HTERT RPE-1 (cell line): ENCODE measurements around the gene CHCHD10.
"Not testable (repeated sequence)": the region's sequence is repeated elsewhere in the genome, so short reads cannot be mapped to it uniquely, and the experiment has no call there.

Source experiments
- in situ Hi-C: fragments of 300-500 bp; cut with MboI; formaldehyde crosslinking; loops from 4 replicates; pipeline ENCODE4 v1.14.3; 2020; ENCODE audit warnings: low sequenced_read_pairs

Gene CHCHD10

DNA sequence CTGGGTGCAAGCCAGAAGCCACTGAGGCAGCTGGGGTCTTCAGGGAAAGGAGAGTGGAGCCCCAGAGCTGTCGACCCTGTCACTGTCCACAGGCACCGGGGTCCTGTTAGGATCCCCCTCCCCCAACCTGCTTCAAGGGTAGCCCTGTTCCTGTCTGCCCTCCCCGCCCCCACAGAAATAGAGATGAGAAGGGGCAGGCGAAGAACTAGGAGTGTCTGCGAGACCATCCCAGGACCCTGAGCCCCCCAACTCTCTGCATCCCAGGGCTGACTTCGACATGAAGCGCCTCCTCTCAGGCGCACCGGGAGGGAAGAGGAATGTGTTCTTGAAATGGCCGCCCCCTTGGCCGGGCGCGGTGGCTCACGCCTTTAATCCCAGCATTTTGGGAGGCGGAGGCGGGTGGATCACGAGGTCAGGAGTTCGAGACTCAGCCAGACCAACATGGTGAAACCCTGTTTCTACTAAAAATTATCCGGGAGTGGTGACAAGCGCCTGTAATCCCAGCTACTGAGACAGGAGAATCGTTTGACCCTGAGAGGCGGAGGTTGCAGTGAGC is 16.3 kb downstream of the CHCHD10 start:
- in situ Hi-C loops: no loop called here

DNA sequence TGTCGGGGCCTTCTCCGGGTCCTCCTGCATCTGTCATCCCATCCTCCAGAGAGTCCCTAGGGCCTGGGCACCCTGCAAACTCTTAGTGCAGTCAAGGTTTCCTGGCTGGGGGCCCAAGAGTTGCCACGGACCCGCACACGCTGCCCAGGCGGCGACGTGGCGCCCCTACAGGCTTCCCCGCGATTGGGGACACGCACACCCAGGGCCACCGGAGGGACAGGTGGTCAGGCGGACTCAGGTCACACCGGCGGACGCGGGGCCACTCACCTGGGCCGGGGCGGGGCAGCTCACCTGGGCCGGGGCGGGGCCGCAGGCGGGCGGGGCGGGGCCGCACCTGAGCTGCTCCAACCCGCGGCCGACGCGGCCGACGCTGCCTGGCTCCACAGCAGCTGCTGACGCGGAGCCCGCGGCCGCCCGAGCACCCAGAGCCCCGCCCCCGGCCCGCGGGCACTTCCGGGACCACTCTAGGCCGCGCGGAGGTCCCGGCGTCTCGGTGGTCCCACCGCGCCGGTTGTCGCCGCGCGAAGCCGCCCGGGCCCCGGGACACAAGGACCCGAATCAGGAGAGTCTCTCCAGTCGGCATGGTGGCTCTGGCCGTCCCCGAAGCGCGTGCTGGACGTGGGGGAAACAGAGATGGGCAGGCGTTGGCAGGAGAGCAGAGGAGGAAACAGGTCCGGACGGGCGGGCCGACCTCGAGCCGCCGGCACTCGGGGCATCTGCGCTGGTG is 16.9 kb downstream of the CHCHD10 start, which contains the start of gene ZNF70:
Gene ZNF70, minus strand, starts transcription at position 399 of the 727 bp plus-strand sequence. CDS start 5,972 bp downstream, outside the sequence.
- in situ Hi-C loops: no loop called here

DNA sequence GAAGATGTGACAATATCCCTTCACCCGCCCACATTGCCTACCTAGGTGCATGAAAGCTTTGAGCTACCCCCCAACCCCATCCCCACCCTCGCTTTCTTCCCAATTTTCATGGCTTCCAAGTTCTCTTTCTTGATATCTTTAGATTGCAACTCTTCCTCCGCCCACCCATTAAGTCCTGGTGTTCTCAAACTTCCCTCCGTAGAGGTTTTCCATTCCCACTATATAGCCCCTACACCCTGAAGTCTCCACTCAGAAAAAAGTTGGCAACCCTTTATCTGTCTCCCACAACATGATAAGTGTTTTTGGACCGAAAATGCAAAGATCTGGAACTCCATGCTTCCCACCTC is 17.4 kb downstream of the CHCHD10 start:
- in situ Hi-C loops: no loop called here

DNA sequence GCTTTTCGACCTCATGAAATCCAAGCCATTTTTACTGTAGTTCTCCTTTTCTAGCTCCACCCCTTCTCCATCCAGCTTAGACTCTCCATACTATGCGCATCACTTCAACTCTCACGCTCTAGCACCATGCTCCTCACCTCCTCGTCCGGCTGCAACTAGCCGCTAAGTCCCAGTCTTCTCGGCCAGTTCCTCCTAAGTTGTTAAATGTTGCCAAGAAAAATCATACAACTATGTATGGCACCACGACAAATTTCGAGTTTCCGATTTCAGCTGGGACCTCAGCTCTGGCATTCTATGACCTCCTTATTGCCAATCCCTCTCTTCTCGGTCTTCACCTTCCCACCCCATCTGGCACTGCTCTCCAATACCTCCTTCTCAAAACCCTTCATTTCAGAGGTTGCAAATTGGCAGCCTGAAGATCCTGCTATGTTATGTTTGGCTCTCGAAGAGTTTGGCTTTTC is 17.9 kb downstream of the CHCHD10 start:
- in situ Hi-C loops: no loop called here

DNA sequence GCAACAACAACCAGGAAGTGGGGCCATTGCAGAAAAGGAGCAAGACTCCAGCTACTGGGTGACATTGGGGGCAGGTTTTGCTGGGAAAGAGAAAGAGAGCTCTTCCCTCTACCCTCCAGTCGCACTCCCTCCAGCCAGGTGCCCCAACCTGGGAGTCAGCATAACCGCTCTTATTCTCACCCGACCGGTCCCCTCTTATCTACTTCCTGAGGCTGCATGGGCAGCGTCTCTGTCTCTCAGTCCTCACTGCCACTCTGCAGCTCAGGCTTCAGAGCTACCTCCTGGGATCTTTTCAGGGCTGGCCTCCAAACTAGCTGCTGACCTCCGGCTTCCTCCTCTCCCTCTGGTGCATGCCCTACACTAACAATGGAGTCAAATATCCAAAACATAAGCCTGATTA is 22.0 kb downstream of the CHCHD10 start:
- in situ Hi-C loops: no loop called here

DNA sequence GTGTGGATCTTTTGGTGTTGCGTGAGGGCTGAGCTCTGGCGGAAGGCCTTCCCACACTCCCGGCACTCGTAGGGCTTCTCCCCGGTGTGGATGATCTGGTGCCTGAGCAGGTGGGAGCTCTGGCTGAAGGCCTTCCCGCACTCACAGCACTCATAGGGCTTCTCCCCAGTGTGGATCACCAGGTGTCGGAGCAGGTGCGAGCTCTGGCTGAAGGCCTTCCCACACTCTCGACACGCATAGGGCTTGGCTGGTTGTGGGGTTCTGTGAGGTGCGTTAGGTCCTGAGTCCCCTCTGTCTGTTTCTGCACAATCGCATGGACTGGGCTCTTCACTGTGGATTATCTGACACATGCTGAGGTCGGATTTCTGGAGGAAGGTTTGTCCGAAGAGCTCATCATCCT is 23.3 kb downstream of the CHCHD10 start:
- in situ Hi-C loops: no loop called here

DNA sequence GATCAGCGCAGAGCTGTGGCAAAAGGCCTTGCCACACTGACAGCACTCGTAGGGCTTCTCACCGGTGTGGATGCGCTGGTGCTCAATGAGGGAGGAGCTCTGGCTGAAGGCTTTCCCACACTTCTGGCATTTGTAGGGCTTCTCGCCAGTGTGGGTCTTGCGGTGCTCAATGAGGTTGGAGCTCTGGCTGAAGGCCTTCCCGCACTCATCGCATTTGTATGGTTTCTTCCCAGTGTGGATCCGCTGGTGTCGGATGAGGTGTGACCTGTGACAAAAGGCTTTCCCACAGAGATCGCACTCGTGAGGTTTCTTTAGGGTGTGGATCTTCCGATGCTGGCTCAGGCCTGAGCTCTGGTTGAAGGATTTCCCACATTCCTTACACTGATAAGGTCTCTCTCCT is 23.8 kb downstream of the CHCHD10 start:
- in situ Hi-C loops: no loop called here

DNA sequence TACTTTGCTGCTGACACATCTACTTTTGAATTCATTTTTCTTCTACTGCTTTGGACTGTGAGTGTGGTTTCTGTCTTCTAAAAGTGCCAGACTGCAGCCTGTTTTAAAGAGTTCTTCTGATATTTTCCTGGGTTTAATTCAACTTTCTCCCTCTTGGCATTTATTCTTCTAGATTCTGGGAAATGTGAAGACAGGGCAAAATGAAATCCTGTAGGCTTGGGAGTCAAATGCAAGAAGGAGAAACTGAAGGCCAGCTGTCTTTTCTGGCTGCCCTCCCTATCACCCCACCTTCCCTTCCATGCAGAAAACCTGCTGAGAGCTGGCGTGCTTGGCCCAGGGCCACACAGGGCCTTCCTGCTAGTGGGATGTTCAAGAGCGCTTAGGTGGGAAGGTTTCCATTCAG is 24.5 kb downstream of the CHCHD10 start:
- in situ Hi-C loops: no loop called here

DNA sequence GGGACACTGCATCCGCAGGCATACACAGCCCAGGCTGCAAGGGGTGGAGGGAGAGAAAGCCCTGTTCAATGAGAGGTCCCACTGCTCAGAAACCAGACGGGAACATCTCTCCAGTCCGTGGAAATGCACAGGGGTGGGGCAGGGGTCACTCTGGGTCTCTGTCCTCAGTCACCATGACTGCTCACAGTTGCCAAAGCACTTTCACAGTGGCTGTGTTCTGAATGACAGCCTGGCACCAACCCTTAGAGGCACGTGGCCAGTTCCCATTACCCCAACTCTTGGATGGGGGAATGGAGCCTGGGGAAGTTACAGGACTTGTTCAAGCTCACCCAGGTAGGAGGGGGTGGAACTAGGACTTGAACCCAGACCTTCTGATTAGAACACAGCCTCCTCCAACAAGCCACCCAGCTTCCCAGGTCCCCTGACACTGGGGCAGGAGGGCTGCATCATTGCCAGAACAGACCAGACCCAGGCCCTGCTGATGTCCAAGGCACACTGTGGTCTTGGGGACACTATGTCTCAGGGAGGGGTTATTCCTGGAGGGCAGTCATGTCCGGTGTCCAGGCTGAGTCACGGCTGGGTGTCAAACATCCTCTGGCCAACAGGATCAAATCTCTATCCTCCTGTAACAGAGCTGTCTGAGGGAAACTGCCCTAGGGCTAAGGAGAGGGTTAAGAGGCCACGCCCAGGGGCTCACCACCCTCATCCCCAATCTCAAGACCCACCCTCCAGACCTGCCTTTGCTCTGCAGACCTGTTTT is 25.1 kb downstream of the CHCHD10 start:
- in situ Hi-C loops: no loop called here

DNA sequence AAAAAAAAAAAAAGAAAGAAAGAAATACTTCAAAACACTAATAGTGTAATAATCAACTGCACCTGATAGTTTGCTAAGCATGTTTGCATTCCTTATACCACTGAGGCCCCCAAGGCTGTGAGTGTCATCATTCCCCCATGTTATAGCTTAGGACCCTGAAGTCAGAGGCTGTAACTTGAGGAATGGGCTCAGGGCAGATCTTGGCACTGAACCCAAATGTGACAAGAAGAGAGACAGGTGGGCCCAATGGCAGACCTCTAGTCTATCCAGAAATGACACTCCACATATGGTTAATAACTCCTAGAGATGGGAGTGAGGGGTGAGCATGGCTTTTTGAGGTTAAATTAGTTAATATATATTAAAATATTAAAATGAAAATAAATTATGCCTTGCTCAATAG is 30.1 kb downstream of the CHCHD10 start:
- in situ Hi-C loops: no loop called here

DNA sequence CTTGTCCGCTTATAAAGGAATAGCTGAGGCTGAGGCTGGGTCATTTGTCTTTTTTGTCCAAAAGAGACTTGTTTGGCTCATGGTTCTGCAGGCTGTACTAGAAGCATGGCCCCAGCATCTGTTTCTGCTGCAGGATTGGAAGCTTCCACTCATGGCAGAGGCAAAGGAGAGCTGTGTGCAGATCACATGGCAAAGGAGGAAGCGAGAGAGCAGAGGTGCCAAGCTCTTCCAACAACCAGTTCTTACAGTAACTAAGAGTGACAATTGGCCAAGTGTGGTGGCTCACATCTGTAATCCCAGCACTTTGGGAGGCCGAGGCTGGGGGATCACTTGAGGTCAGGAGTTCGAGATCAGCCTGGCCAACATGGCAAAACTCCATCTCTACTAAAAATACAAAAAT is 39.7 kb downstream of the CHCHD10 start:
- in situ Hi-C loops: not testable (repeated sequence)

DNA sequence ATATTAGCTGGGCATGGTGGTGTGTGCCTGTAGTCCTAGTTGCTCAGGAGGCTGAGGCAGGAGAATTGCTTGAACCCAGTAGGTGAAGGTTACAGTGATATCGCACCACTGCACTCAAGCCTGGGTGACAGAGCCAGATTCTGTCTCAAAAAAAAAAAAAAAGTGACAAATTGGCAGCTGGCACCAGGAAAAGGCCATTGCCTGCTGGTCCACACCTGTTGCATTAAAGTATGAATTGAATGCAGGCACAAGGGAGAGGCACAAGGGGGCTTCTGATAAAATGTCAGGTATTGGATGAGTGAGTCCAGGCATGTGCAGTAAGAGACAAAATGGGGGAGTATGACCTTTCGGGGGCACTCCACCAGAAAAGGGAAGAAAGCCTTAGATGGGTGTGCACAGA is 45.0 kb downstream of the CHCHD10 start:
- in situ Hi-C loops: no loop called here

DNA sequence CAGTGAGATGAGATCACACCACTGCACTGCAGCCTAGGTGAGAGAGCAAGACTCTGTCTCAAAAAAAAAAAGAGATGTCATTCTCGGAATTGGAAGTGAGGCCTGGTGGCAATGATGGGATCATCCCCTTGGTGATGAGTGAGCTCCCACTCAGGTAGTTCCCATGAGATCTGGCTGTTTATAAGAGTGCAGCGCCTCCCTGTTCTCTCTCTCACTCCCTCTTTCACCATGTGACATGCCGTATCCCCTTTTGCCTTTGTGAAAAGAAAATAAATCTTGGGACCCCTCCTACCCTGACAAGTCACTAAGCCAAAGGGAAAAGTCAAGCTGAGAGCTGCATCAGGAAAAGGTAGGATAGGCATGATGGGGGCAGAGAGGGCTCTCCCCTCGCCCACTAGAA is 45.6 kb downstream of the CHCHD10 start:
- in situ Hi-C loops: no loop called here

DNA sequence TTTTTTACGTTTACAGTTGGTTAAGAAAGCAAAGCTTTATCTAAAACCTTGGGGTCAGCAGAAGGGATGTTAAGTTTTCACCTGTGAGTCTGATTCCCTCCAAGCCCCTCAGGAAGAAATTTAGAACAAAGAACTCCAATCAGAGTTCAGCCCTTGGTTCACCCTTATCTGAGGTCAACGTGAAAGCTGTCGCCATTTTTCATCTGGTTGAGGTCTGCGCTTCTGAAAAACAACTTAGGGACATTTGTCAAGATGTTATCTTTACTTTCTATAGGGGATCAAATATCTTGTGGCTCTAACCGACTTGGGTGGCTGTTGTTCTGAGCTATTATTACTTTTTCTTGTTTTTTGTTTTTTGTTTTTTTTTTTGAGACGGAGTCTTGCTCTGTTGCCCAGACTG is 46.9 kb downstream of the CHCHD10 start:
- in situ Hi-C loops: no loop called here

DNA sequence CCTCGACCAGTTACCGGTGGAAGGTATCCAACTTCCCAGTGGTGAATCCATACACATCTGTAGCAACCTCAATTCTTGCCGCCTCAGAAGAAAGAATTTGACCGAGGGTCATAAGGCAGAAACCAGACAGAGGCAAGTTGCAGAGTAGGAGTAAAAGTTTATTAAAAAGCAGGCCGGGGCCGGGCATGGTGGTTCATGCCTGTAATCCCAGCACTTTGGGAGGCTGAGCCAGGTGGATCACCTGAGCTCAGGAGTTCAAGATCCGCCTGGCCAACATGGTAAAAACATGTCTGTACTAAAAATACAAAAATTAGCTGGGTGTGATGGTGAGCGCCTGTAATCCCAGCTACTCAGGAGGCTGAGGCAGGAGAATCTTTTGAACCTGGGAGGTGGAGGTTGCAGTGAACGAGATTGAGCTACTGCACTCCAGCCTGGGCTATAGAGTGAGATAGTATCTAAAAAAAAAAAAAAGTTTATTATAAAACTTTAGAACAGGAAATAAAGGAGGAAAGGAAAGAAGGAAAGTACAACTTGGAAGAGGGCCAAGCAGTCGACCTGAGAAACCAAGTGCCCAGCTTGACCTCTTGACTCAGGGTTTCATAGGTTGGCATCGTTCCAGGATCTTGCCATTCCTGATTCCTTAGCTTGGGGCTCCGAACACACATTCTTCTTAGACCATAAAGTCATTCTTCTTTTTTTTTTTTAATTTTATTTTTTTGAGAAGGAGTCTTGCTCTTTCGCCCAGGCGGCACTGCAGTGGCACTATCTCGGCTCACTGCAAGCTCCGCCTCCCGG is 49.2 kb downstream of the CHCHD10 start:
- in situ Hi-C loops: no loop called here

DNA sequence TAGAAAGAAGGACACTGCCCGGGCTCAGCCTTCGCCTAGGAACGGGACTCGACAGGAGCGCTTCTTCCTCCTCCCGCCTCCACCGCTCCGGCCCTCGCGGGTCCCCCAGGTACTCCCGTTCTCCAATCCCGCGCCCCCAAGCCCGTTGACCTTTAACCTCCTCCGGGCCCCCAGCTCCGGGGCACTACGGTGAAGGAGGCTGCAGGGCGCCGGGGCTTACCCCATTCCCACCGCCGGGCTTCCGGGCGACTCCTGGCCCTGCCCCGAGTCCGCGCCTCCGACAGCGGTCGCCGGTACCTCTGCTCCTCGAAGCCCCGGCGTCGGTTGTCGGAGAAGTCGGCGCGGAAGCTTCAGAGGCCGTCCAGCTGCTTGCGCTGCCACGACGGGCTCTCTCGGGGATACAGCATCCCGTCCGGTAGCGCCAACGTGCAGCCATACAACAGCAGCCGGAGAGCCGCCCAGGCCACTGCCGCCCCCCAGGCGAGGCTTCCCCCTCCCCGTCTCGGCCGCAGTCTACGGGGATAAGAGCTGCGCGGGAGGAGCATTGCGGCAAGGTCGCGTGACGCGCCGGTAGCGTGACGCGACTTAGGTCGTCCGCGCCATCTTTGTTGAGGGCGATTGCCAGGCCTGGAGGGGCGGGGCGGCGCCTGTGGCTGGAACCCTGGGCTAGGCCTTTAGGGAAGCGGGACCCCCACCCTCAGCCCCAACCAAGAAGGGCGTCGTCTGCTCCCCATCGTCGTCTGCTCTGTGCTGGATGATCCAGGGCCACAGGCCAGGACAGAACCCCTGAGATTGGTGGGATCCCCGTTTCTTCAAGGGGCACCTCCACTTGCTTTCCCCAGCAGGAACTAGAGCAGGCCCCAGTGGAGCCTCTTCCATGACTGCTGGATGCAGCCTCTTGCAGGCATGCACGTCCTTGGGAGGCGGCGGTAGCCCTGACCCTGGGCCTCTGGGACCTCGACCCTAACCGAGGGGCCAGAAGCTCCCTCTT is 50.7 kb downstream of the CHCHD10 start:
- in situ Hi-C loops: no loop called here
